UCSD-AML1 (cell line): ENCODE data around the gene ACTR6.
"Not testable (repeated sequence)": the region's sequence is repeated elsewhere in the genome, so short reads cannot be mapped to it uniquely, and the experiment has no call there.

Experiments used
- DNase-seq: peaks from one replicate; lab custom pipeline; 2025; ENCODE audit not compliant: unreplicated experiment; lab: John Stamatoyannopoulos, UW

Gene ACTR6

DNA sequence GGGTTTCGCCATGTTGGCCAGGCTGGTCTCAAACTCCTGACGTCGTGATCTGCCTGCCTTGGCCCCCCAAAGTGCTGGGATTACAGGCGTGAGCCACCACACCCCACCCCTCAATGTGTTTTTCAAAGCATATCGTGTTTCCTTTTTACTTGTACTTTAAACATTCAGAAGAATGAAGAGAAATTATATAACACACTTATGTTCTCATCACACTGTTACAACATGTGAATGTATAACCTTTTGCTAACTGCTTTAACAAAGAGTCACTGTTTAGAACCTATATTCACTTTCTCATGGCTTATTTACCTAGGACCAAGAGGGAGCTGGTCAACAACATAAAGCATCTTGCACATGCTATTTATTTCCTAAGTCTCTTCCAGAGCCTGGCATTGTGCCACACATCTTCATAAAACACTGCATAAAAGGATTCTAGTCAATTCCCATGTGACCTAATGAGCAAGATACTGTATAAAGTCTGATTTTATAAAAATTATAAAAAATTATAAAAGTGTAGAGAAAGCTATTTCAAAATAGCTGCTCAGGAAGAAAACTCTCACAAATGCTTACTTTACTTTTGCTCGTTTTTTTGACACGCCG is 16.0 kb upstream of the ACTR6 start:
- DNase-seq, result no peak

DNA sequence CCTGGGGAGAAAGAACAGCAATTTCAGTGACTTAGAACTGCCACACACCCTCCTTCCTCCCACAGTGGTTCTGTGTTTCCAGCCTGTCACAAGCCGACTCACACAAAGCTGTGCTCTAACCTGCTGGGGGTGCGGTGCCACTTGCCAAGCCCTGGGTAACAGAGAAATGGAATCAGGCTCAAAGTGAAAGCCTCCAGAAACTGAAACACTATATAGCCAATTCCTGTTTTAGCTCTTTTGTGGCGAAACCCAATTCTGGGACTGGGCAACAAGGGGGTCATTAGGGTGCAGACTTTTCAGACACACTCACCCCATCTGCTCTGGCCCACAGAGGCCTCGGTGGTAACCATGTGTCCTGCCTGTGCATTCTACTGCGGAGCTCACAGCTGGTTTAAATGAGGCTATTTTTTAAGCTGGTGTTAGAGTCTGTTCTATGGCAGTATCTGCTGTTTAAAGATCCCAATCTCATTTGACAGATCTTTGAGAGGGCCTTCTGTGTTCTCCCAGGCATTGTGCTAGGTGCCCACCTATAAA is 15.2 kb upstream of the ACTR6 start:
- DNase-seq, result no peak

- no peak for DNase-seq
Measured at GRCh38 chr12:100186071-100186470, 14.5 kb upstream of the ACTR6 start.

GRCh38 chr12:100187068-100187467 is 13.5 kb upstream of the ACTR6 start:
- no peak for DNase-seq

- DNase-seq, result no peak
Measured at GRCh38 chr12:100187857-100188519, 12.6 kb upstream of the ACTR6 start.

DNA sequence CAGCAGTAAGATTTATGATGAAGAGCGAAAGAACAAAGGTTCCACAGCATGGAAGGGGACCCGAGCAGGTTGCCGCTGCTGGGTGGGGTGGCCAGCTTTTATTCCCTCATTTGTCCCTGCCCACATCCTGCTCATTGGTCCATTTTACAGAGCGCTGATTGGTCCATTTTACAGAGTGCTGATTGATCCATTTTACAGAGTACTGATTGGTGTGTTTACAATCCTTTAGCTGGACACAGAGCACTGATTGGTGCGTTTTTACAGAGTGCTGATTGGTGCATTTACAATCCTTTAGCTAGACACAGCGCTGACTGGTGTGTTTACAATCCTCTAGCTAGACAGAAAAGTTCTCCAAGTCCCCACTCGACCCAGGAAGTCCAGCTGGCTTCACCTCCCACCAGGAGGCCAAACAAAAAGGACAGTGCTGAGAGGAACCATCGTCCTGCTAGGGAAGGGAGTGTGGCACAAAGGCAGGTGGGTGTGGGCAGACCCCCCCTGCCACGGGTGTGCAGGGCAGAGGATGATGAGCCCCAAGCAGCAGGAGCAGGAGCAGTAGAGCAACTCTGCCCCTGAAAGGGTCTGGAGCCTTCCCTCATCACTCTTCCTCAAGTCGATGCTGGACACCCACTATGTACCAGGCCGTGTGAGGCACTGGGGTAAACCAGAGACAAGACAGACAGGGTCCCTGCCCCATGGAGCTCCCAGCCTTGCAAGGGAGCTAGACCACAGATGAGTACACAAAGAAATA is 11.6 kb upstream of the ACTR6 start:
- not testable (repeated sequence) for DNase-seq

GRCh38 chr12:100189636-100190394 is 10.8 kb upstream of the ACTR6 start:
- no peak for DNase-seq

GRCh38 chr12:100193085-100193484 is 7.5 kb upstream of the ACTR6 start:
- DNase-seq, result no peak

- no peak for DNase-seq
Measured at GRCh38 chr12:100197486-100197885, 3.1 kb upstream of the ACTR6 start.

DNA sequence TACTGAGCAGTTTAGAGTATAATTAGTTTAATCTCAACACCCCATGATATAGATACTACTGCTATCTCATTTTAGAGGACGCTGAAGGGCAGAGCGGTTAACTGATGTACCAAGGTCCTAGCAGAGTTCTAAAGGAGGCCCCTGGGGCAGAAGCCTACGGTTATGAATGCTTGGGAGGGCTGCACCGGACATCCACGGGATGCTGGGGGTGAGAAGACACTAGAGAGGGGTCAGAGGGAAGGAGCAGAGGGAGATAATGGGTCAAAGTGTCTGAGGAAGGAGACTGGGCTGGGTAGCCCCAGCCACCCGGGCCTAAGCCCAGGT is 1.6 kb upstream of the ACTR6 start:
- DNase-seq, result no peak

DNA sequence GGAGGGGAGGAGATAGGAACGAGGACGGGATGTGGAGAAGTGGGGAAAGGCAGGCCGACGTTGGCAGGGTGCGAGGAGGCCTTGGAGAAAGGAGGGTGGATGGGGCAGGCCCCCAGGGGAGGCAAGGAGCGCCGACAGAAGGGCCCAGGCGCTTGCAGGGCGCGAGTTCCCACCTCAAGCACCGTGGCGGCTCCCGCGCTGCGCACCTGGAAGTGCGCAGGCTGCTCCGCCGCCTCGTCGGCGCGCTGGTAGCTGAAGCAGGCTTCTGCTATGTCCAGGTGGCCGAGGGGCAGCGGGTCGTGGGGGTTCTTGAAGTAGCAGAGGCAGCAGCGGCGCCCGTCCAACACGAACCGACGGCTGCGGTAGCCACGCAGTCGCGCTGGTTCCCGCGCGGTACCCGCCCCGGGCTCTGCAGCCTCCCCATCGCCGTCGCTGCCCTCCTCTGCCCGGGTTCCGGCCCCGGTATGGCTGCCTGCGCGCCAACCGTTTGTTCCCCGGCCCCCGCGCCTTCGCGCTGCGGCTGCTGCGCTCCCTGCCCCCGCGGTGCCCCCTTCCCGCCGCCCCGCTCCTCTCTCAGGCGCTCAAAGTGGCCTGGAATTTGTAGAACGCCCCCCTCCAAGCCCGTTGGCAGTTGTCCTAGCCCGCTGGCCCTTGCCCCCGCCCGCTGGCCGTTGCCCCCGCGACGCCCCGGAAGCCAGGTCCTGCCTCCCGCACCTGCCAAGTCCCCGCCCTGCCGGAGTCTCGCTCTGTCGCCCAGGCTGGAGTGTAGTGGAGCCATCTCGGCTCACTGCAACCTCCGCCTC is 1.1 kb upstream of the ACTR6 start:
- DNase-seq, result peak; percentile 45

DNA sequence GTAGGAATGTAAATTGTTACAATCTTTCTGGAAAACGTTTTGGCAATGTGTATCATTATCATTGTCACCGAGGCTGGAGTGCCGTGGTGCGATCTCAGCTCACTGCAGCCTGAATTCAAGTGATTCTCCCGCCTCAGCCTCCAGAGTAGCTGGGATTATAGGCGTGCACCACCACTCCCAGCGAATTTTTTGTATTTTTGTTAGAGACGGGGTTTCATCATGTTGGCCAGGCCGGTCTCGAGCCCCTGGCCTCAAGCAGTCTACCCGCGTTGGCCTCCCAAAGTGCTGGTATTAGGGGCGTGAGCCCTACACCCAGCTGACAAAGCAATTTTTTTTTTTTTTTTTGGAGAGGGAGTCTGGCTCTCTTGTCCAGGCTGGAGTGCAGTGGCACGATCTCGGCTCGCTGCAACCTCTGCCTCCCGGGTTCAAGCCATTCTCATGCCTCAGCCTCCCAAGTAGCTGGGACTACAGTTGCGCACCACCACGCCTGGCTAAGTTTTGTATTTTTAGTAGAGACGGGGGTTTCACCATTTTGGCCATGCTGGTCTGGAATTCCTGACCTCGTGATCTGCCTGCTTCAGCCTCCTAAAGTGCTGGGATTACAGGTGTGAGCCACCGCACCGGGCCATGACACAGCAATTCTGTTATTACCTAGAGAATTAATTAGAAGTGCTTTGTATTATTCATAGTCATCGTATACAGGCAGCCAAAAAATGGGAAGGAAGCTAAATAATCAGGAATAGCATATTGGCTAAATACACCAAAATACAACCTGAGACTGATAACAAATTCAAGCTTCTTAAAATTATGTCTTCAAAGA is 1.2 kb downstream of the ACTR6 start:
- no peak for DNase-seq

GRCh38 chr12:100207311-100207710 is 6.7 kb downstream of the ACTR6 start:
- no peak for DNase-seq

DNA sequence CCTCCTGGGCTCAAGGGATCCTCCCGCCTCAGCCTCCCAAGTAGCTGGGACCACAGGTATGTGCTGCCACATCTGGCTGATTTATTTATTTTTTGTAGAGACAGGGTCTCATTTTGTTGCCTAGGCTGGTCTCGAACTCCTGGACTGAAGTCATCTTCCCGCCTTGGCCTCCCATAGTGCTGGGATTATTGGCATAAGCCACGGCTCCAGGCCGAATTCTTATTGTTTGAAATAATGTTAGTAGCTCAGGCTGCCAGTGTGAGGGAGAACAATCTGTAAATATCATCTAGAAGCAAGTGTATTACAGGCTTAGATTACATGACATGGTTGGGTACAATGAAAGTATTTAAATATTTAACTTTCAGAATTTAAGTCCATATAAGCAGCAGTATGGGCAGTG is 8.2 kb downstream of the ACTR6 start:
- no peak for DNase-seq

DNA sequence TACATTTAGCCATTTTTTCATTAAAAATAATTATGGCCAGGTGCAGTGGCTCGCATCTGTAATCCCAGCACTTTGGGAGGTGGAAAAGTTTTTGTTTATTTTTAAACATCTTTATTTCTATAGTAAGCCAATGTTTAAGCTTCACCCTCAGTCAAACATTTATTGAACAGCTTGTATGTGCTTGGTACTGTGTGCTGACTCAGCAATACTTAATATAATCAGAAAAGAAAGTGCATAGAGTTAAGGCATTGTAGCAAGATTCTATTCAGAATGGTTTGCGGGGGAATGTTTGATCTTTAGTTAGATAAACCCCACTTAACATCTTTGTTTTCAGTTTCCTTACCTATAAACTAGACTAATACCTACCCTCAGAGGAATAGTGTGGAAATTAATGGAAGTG is 11.1 kb downstream of the ACTR6 start:
- no peak for DNase-seq

DNA sequence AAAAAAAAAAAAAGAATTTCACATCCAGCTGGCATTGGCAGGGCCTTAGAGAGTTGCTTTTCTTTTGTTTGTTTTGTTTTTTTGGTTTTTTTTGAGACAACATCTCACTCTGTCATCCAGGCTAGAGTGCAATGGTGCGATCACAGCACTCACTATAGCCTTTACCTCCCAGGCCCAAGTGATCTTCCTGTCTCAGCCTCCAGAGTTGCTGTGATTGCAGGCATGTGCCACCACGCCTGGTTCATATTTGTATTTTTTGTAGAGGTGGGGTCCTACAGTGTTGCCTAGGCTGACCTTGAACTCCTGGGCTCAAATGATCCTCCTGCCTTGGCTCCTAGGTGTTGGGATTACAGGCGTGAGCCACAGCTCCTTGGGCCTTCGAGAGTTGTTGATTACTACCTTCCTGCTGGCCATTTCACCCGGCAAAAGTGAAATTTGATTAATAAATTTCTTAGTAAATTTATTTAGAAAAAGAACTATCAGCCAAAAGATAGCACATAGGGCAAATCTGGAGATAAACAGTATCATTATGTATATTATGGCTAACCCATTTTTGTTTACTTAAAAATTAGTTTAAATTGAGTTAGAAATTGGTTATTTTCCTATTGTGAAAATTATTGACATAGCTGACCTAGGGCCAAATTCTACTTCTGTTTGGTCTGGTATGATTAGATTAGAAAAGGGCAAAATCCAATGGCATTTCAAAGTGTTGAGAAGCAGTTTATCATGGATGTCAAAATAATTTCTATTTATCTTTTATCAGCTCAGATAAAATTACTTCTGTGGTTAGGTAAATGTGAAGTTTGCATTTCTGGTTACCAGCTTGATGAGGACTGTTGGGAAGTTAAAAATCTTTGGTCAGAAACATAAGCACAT is 12.6 kb downstream of the ACTR6 start:
- no peak for DNase-seq

- DNase-seq, result no peak
Measured at GRCh38 chr12:100214518-100214917, 13.9 kb downstream of the ACTR6 start.

DNA sequence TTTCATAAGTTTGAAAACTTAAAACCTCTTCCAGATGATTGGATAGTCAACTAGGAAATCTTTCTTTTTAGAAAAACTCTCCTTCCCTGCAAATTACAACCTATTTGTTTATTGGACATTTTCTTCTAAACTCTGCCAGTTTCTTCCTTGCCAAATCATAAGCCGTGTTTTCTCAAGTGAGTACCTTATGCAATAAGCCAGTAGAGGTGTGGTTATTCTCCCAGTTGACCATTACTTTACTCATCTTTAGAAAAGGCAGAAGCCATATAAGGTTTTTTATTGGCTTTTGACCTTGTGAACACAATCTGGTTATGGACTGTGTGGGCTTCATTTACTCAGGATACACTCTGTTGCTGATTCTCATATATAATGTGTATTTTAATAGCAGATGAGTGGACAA is 14.6 kb downstream of the ACTR6 start:
- no peak for DNase-seq

DNA sequence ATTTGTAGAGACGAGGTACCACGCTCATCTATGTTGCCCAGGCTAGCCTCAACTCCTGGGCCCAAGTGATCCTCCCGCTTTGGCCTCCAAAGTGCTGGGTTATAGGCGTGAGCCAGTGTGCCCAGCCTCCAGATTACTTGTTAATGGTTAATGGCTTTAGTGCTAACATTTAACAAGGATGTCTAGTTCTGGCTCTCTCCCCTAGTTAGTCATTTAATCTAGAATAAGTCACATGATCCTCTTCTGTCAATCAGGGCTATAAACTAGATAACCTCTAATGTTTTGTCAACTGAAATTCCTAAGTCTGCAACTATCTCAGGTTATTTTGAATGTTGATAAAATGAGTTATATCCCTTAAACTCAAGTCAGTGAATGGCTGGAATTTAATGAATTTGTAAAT is 15.7 kb downstream of the ACTR6 start:
- DNase-seq, result no peak
